Natural killer cell treated with Interleukin-12 subunit alpha and Interleukin-12 subunit beta and Interleukin-15 and Interleukin-18, amount 100 ng/mL, for 72 hours (primary cell): ENCODE measurements around the gene TST. TPM values are rescaled to one million over a fixed set of nuclear protein-coding genes. Genes with fewer than 3 reads are reported as not detected.

Experiments
- ATAC-seq, 2 donors: fragments of 150-1000 bp; cut with Tn5 transposase in 1 of 2; sonication (Bioruptor Pico), chemical (Tn5 transposase) in 1 of 2; 2 replicates each; pipeline ENCODE4 v1.10.0; 2021
- DNase-seq: peaks from one replicate; pipeline ENCODE4 v3.0.0; 2022; ENCODE audit warnings: low spot score
- H3K27ac Mint-ChIP-seq, 2 donors: 1 replicate in 1 of 2; 2 replicates in 1 of 2; pipeline ENCODE4 v1.8.0; 2022; ENCODE audit warnings: mixed read lengths in 2 of 2, mild to moderate bottlenecking in 1 of 2, moderate library complexity in 1 of 2
- H3K27me3 Mint-ChIP-seq, 2 donors: 1 replicate in 1 of 2; 2 replicates in 1 of 2; pipeline ENCODE4 v1.8.0; 2022; ENCODE audit warnings: mixed read lengths in 2 of 2
- H3K36me3 Mint-ChIP-seq: one replicate; pipeline ENCODE4 v1.8.0; 2022; ENCODE audit warnings: mixed read lengths
- H3K4me1 Mint-ChIP-seq, 2 donors: 1 replicate in 1 of 2; 2 replicates in 1 of 2; pipeline ENCODE4 v1.8.0; 2022; ENCODE audit warnings: low read depth in 2 of 2, mixed read lengths in 2 of 2, mild to moderate bottlenecking in 1 of 2
- H3K4me3 Mint-ChIP-seq: one replicate; pipeline ENCODE4 v1.8.0; 2022; ENCODE audit warnings: mixed read lengths
- H3K9me3 Mint-ChIP-seq: 2 replicates; pipeline ENCODE4 v1.8.0; 2022; ENCODE audit warnings: mixed read lengths
- total RNA-seq, 2 donors: library from RNA; stranded (reverse); gene quantifications; one replicate each; pipeline ENCODE4 v1.2.3, GENCODE V29; 2022

Gene TST
- total RNA-seq, 2 donors from 2014 or later = 12.2 to 17.9 TPM

- Mint-ChIP-seq H3K27me3 (no peaks in the 10 kb centered on the region), H3K27ac (no peak overlapping the region), H3K4me3 (no peak overlapping the region), H3K36me3 (no peaks in the 10 kb centered on the region), H3K9me3 (no peaks in the 10 kb centered on the region), H3K4me1 (no peaks in the 10 kb centered on the region)
- DNase-seq (no peak), ATAC-seq (no peak)
Measured at GRCh38 chr22:37030560-37031281, 11.5 kb upstream of the TST start.

- DNase-seq (no peak), ATAC-seq (no peak)
- Mint-ChIP-seq H3K4me3 (no peak overlapping the region), H3K27me3 (no peaks in the 10 kb centered on the region), H3K4me1 (peaks cover 4 to 5% of the 10 kb centered on the region in 2 donors), H3K9me3 (no peaks in the 10 kb centered on the region), H3K27ac (no peak overlapping the region), H3K36me3 (no peaks in the 10 kb centered on the region)
Measured at GRCh38 chr22:37028692-37029674, 9.7 kb upstream of the TST start.

GRCh38 chr22:37027556-37027955, 8.3 kb upstream of the TST start:
- Mint-ChIP-seq H3K4me3 (no peak overlapping the region), H3K4me1 (peaks cover 4 to 5% of the 10 kb centered on the region in 2 donors), H3K9me3 (no peaks in the 10 kb centered on the region), H3K27ac (no peak overlapping the region), H3K27me3 (no peaks in the 10 kb centered on the region), H3K36me3 (no peaks in the 10 kb centered on the region)
- ATAC-seq (no peak), DNase-seq (no peak)

- Mint-ChIP-seq H3K4me3 (no peak overlapping the region), H3K27me3 (no peaks in the 10 kb centered on the region), H3K27ac (no peak overlapping the region), H3K9me3 (no peaks in the 10 kb centered on the region), H3K4me1 (peaks cover 7 to 14% of the 10 kb centered on the region in 2 donors), H3K36me3 (no peaks in the 10 kb centered on the region)
- no peak for DNase-seq
- no peak for ATAC-seq
Measured at GRCh38 chr22:37026325-37026724, 7.1 kb upstream of the TST start.

GRCh38 chr22:37025500-37026070, 6.3 kb upstream of the TST start:
- Mint-ChIP-seq H3K9me3 (no peaks in the 10 kb centered on the region), H3K4me1 (peaks cover 8 to 14% of the 10 kb centered on the region in 2 donors), H3K4me3 (no peak overlapping the region), H3K27me3 (no peaks in the 10 kb centered on the region), H3K27ac (no peak overlapping the region), H3K36me3 (no peaks in the 10 kb centered on the region)
- no peak for ATAC-seq
- no peak for DNase-seq

GRCh38 chr22:37024339-37025157, 5.3 kb upstream of the TST start:
- no peak for ATAC-seq

GRCh38 chr22:37023743-37024338, 4.6 kb upstream of the TST start:
- no peak for ATAC-seq
- Mint-ChIP-seq H3K4me1 (peaks cover 10 to 14% of the 10 kb centered on the region in 2 donors), H3K36me3 (no peaks in the 10 kb centered on the region)

More at GRCh38 chr22:37024339-37025157, 5.3 kb upstream of the TST start:
- no peak overlapping the region for H3K4me3 Mint-ChIP-seq
- no peak overlapping the region for H3K27ac Mint-ChIP-seq
- no peaks in the 10 kb centered on the region for H3K36me3 Mint-ChIP-seq
- no peaks in the 10 kb centered on the region for H3K27me3 Mint-ChIP-seq
- H3K4me1 Mint-ChIP-seq = peaks cover 10 to 14% of the 10 kb centered on the region in 2 donors
- no peaks in the 10 kb centered on the region for H3K9me3 Mint-ChIP-seq
- DNase-seq = no peak

GRCh38 chr22:37022483-37023337, 3.5 kb upstream of the TST start:
- Mint-ChIP-seq H3K36me3 (no peaks in the 10 kb centered on the region), H3K27me3 (no peaks in the 10 kb centered on the region), H3K27ac (no peak overlapping the region), H3K4me3 (no peak overlapping the region), H3K9me3 (no peaks in the 10 kb centered on the region), H3K4me1 (peaks cover 12 to 14% of the 10 kb centered on the region in 2 donors)
- DNase-seq (no peak), ATAC-seq (no peak)

More at GRCh38 chr22:37023743-37024338, 4.6 kb upstream of the TST start:
- DNase-seq = no peak
- Mint-ChIP-seq H3K4me3 (no peak overlapping the region), H3K9me3 (no peaks in the 10 kb centered on the region), H3K27me3 (no peaks in the 10 kb centered on the region), H3K27ac (no peak overlapping the region)

- Mint-ChIP-seq H3K9me3 (no peaks in the 10 kb centered on the region), H3K36me3 (no peaks in the 10 kb centered on the region), H3K27me3 (no peaks in the 10 kb centered on the region), H3K4me1 (peaks cover 12 to 14% of the 10 kb centered on the region in 2 donors), H3K27ac (no peak overlapping the region), H3K4me3 (peak overlapping the region; percentile 47)
- no peak for ATAC-seq
- no peak for DNase-seq
Measured at GRCh38 chr22:37021710-37022482, 2.6 kb upstream of the TST start.

- no peaks in the 10 kb centered on the region for H3K36me3 Mint-ChIP-seq
- H3K9me3 Mint-ChIP-seq = no peaks in the 10 kb centered on the region
- H3K27me3 Mint-ChIP-seq = no peaks in the 10 kb centered on the region
- peaks cover 12 to 14% of the 10 kb centered on the region in 2 donors for H3K4me1 Mint-ChIP-seq
- no peak overlapping the region for H3K27ac Mint-ChIP-seq
- DNase-seq = no peak
- ATAC-seq = no peak
- H3K4me3 Mint-ChIP-seq = no peak overlapping the region
Measured at GRCh38 chr22:37021041-37021440, 1.8 kb upstream of the TST start.

GRCh38 chr22:37020192-37020479, 889 bp upstream of the TST start:
- Mint-ChIP-seq H3K36me3 (no peaks in the 10 kb centered on the region), H3K9me3 (no peaks in the 10 kb centered on the region), H3K4me3 (peak overlapping the region; percentile 86), H3K27me3 (no peaks in the 10 kb centered on the region), H3K27ac (peak overlapping the region; percentile 67 to 78), H3K4me1 (peaks cover 12% of the 10 kb centered on the region in 2 donors)
- DNase-seq (no peak), ATAC-seq (peak in 1 of 2 donors; percentile 4)
